Testis (tissue), 2 donors: ENCODE data around the gene TTLL9.

Experiments
- POLR2A ChIP-seq: fragments of 450-650 bp; IDR thresholded peaks from one replicate; pipeline ENCODE4 v1.6.1; 2017; ENCODE audit warnings: antibody characterized with exemption, mild to moderate bottlenecking, moderate library complexity
- TF ChIP-seq, protein P1 (sequence below), 3 experiments: fragments of 450-650 bp in 2 of 3; fragments of 200-600 bp in 1 of 3; sonication (generic) in 1 of 3; IDR thresholded peaks; one replicate each; pipeline ENCODE4 v1.5.1; 2016 to 2019; ENCODE audit warnings: antibody characterized with exemption in 3 of 3, mild to moderate bottlenecking in 2 of 3, moderate library complexity in 1 of 3

DNA sequence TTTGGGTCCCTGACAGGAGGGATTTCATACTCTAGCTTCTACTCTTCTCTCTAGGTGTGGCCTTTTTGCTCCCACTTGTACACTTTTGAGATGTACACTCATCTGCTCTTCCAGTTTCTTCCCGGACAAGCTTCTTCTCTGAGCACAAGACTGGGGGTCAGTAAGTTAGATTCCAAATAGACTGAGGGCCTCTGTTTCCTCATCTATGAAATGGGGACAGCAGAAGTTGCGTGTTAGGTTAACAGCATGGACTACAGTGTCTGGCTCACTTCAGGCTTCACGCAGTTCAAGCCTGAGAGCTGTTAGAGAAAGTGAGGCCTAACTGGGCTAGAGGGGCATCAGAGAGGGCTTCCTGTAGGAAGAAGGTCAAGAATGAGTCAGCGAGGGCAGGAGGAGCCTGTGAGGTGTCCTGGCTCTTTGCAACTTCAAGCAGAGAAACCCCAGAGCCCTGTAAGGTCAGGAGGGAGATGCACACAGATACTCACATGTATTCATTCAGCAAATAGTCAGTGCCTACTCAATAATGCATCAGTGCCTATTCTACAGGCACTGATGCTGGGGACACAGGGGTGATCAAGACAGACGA, 118.1 kb downstream of the TTLL9 start:
- TF ChIP-seq, protein P1, sequence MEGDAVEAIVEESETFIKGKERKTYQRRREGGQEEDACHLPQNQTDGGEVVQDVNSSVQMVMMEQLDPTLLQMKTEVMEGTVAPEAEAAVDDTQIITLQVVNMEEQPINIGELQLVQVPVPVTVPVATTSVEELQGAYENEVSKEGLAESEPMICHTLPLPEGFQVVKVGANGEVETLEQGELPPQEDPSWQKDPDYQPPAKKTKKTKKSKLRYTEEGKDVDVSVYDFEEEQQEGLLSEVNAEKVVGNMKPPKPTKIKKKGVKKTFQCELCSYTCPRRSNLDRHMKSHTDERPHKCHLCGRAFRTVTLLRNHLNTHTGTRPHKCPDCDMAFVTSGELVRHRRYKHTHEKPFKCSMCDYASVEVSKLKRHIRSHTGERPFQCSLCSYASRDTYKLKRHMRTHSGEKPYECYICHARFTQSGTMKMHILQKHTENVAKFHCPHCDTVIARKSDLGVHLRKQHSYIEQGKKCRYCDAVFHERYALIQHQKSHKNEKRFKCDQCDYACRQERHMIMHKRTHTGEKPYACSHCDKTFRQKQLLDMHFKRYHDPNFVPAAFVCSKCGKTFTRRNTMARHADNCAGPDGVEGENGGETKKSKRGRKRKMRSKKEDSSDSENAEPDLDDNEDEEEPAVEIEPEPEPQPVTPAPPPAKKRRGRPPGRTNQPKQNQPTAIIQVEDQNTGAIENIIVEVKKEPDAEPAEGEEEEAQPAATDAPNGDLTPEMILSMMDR (IDR thresholded peaks at IDR 0.05), result no peak
- no peak for TF ChIP-seq POLR2A
